Astrocyte of the spinal cord (primary cell): ENCODE results near the gene DND1.
"Not testable (repeated sequence)": the region's sequence is repeated elsewhere in the genome, so short reads cannot be mapped to it uniquely, and the experiment has no call there.

Experiments used
- DNase-seq: peaks from one replicate; pipeline ENCODE4 v3.0.0; 2011; ENCODE audit warnings: low read depth, low spot score
- H3K4me3 ChIP-seq: 2 replicates; pipeline ENCODE4 v1.5.1; 2011; ENCODE audit warnings: low read depth, mild to moderate bottlenecking, low read length, moderate library complexity
- in situ Hi-C: cut with HindIII; loops from 2 replicates; pipeline ENCODE4 v1.10.0; 2017; ENCODE audit warnings: low sequenced_read_pairs
- TF ChIP-seq, protein P1 (sequence below): IDR thresholded peaks from 2 replicates; pipeline ENCODE4 v1.5.1; 2012; ENCODE audit warnings: low read depth, mild to moderate bottlenecking, low read length, inconsistent platforms

The DND1 gene

DNA sequence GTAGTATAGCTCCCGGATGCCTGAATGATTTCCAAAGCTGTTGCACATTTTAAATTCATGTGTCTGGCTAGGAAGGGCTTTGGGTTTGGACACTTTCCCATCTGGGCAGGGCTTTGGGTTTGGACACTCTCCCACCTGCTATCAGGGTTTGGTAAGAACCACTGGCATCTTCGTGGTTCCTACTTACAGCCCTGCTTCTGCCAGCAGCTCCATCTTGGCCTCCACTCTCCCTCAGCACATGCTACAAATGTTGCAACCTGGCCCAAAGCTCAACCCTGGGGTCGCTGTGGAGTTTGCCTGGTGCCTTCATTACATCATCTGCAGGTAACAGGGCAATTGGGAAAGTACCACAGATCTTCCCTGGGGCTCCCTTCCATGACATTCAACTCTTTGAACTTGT lies 30.7 kb downstream of the DND1 start:
- in situ Hi-C loops = no loop called here
- TF ChIP-seq, protein P1, sequence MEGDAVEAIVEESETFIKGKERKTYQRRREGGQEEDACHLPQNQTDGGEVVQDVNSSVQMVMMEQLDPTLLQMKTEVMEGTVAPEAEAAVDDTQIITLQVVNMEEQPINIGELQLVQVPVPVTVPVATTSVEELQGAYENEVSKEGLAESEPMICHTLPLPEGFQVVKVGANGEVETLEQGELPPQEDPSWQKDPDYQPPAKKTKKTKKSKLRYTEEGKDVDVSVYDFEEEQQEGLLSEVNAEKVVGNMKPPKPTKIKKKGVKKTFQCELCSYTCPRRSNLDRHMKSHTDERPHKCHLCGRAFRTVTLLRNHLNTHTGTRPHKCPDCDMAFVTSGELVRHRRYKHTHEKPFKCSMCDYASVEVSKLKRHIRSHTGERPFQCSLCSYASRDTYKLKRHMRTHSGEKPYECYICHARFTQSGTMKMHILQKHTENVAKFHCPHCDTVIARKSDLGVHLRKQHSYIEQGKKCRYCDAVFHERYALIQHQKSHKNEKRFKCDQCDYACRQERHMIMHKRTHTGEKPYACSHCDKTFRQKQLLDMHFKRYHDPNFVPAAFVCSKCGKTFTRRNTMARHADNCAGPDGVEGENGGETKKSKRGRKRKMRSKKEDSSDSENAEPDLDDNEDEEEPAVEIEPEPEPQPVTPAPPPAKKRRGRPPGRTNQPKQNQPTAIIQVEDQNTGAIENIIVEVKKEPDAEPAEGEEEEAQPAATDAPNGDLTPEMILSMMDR = no peak
- H3K4me3 ChIP-seq = no peak overlapping the region
- DNase-seq = peak; percentile 75

DNA sequence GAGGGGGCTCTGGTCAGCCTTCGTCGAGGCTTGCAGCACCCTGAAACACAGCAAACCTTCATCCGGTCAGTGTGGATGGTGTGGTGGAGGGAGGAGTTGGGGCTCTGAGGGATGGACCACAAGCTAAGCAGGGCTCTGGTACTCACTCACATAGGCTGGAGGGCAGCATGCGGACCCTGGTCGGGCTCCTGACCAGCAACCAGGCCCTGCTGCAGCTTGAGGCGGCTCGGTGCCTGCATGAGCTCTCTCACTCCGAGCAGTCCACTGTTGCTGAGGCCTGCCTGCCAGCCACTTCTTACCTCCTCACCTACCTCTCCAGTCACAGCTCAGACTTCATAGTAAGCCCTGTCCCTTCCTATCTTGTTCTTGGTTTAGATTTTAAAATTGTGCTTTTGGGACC lies 31.7 kb downstream of the DND1 start:
- TF ChIP-seq, protein P1 = no peak
- H3K4me3 ChIP-seq = no peak overlapping the region
- in situ Hi-C loops = no loop called here
- no peak for DNase-seq

DNA sequence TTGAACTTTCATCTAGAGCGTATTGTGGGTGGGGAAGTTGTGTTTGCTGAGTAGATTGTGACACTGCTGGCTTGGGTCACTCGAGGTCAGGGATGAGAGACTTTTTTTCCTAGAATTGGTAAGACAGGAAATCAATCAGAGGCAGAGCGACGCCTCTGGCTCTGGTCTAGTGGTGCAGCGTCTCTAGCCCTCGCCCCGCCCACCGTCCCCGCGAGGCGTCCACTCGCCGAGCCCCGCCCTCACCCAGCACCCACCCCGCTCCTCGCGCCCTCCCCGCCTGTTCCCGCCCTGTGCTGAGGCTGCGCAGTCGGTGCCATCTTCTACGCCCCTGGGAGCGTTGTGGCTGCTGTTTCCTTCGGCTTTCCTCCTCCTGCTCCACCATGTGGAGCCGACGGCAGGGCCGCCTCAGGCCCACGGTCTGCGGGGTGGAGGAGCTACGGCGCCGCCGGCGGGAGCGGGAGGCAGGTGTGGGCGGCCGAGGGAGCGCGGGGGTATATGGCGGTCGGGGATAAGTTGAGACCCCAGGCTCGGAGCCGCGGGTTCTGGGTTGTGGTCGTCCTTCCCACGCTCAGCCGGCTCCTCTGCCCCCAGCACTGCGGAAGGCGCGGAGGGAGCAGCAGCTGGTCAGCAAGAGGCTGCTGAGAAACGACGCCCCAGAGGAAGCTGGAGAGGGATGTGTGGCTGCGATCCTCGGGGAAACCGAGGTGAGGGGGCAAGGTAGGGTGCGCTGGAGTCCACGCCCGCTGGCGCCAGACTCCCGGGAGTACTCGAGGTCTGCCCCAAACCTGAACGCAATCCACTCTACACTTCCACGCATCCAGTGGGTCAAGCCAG lies 34.0 kb downstream of the DND1 start, which contains the start of gene TMCO6:
TSS of gene TMCO6 (plus strand) at position 304 of the 834 bp plus-strand sequence. CDS start at position 381, 77 bp downstream.
- in situ Hi-C loops = no loop called here
- DNase-seq = peak; percentile 93
- peak within 1 kb of the TSS; percentile 73 for H3K4me3 ChIP-seq
- TF ChIP-seq, protein P1 = peak; percentile 47

DNA sequence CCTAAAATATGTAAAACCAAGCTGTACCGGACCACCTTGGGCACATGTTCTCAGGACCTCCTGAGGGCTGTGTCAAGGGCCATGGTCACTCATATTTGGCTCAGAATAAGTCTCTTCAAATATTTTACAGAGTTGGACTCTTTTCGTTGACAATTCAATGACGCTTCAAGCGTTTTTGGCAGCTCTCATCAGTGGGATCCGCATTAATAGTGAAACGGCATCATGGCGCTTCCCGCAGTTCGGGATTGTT lies 34.6 kb downstream of the DND1 start:
- H3K4me3 ChIP-seq = peak overlapping the region; percentile 47
- DNase-seq, in situ Hi-C loops: not testable (repeated sequence)

DNA sequence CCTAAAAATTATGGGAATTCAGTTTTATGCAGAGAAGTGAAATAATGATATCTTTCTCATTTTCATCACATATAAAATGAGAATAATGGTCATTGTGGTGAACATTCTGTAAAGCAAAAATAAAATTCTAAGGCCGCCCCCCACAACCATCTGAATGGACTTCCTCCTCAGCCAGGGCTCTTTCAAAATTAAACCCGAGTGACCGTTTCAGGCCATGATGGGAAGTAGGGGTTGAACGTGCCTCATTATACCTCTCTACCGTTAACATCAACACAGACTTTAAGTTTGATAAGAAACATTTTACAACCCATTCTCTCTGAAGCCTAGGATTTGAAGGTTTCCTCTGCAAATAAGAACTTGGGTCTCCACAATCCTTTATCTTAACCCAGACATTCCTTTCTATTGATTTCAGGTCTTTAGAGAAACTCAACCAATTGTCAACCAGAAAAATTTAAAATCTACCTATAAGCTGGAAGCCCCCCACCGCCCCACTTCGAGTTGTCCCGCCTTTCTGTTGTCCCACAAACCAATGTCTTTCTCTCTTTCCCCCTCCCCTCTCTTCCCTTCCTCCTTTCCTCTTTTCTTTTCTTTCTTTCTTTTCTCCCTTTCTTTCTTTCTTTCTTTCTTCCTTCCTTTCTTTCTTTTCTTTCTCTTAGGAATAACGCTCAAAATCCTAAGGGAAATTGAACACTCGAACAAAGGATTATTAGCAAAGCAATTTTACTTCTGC lies 35.8 kb downstream of the DND1 start:
- in situ Hi-C loops = no loop called here
- DNase-seq = no peak

DNA sequence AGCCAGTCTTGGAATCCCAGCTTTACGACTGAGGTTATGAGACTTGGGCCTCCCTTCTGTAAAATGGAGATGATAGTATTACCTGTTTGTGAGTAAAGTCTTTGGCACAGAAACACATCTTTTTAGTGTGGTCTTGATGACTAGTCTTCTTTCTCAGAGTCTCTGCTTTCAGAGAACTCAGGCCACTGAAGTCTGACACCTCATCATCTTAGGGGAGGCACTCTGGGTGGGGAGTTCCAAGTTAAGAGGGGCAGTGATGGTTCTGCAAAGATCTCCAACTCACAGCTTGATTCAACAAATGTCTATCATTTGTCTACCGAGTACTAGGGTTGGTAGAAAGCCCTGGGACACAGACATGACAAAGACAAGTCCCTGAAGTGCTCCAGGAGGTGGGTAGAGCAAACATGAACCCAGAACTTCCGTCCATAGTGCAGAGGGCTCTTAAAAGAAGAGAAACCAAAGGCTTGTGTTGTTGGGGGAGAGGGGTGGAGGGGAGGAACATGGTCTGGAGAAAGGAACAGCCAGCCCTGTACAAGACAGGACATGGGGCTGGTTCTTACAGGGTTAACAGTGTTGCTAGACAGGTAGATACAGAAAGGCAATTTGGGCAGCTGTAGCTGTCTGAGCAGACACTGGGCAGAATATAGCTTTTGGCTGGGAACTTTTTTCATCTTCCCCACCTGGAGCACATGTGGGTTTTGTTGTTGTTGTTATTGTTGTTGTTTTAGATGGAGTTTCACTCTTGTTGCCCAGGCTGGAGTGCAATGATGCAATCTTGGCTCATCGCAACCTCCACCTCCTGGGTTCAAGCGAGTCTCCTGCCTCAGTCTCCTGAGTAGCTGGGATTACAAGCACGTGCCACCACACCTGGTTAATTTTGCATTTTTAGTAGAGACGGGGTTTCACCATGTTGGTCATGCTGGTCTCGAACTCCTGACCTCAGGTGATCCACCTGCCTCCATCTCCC lies 37.8 kb downstream of the DND1 start:
- H3K4me3 ChIP-seq = no peak overlapping the region
- in situ Hi-C loops = no loop called here
- no peak for DNase-seq
- TF ChIP-seq, protein P1 = no peak

More for the DNA sequence above, 35.8 kb downstream of the DND1 start:
- TF ChIP-seq, protein P1 = no peak
- H3K4me3 ChIP-seq = no peak overlapping the region
